Kidney (tissue), 14 donors: ENCODE results near the gene STX10. TPM values are rescaled to one million over a fixed set of nuclear protein-coding genes. Genes with fewer than 3 reads are reported as not detected.

Experiments
- DNase-seq, 5 donors: peaks; one replicate each; pipeline ENCODE4 v3.0.0-alpha.2; 2013 to 2020
- FAIRE-seq: peaks from 2 replicates; lab custom pipeline; 2012; peaks lifted over from hg19 to GRCh38; lab: Jason Lieb, UNC
- H3K27ac ChIP-seq, 2 donors: one replicate each; pipeline ENCODE4 v1.7.0; 2013; ENCODE audit warnings: low read depth in 2 of 2, low read length in 2 of 2, inconsistent platforms in 1 of 2
- H3K27me3 ChIP-seq: one replicate; pipeline ENCODE4 v1.7.1; 2013; ENCODE audit warnings: low read length, inconsistent platforms; ENCODE audit not compliant: control insufficient read depth, insufficient read depth
- H3K36me3 ChIP-seq, 3 donors: one replicate each; pipeline versions ENCODE4 v1.7.0 to v1.7.1; 2013; ENCODE audit warnings: low read length in 3 of 3, control low read depth in 1 of 3, inconsistent platforms in 1 of 3; ENCODE audit not compliant: insufficient read depth in 3 of 3, control insufficient read depth in 2 of 3
- H3K4me1 ChIP-seq, 3 donors: one replicate each; pipeline versions ENCODE4 v1.7.0 to v1.7.1; 2013; ENCODE audit warnings: low read length in 3 of 3, inconsistent platforms in 1 of 3, low read depth in 1 of 3; ENCODE audit not compliant: control insufficient read depth in 2 of 3, insufficient read depth in 2 of 3
- H3K4me3 ChIP-seq, 3 donors: one replicate each; pipeline versions ENCODE4 v1.7.0 to v1.8.1; 2013; ENCODE audit warnings: low read length in 3 of 3, control low read depth in 1 of 3, inconsistent platforms in 1 of 3
- H3K9ac ChIP-seq, 3 donors: one replicate each; pipeline versions ENCODE4 v1.7.0 to v1.7.1; 2013; ENCODE audit warnings: low read length in 3 of 3, control low read depth in 1 of 3, inconsistent platforms in 1 of 3
- H3K9me3 ChIP-seq, 3 donors: one replicate each; pipeline versions ENCODE4 v1.7.0 to v1.7.1; 2013; ENCODE audit warnings: low read length in 3 of 3, control low read depth in 1 of 3, inconsistent platforms in 1 of 3; ENCODE audit not compliant: control insufficient read depth in 2 of 3, insufficient read depth in 1 of 3
- intact Hi-C: fragments of 100-400 bp; cut with DNase I; formaldehyde crosslinking; loops from one replicate; pipeline ENCODE4 v1.11.1; 2022
- polyA plus RNA-seq: library from polyadenylated mRNA; stranded (reverse); fragments of 350-450 nt; fragmentation: Illumina TruSeq; extraction: RNeasy Lipid Tissue Mini Kit (QIAGEN cat#74804); gene quantifications from one replicate; pipeline ENCODE4 v1.2.3, GENCODE V29; 2014; ENCODE audit warnings: low read depth, low replicate concordance; ENCODE audit not compliant: insufficient read depth
- total RNA-seq: library from RNA; stranded (reverse); fragmentation: NEBNext Ultra II Directional; extraction: Animal tissue kit (Norgen Biotek cat#: 25700); gene quantifications from one replicate; pipeline ENCODE4 v1.2.1, GENCODE V29; 2021
- TF ChIP-seq, protein P1 (sequence below): IDR thresholded peaks from 3 replicates; pipeline ENCODE4 v1.5.1; 2012; ENCODE audit warnings: mild to moderate bottlenecking, moderate library complexity, borderline replicate concordance; ENCODE audit not compliant: insufficient read depth; ENCODE audit errors: extremely low read depth
- donor health status: control.
- donor health status: control.
- donor health status: control.
- donor health status: control.
- donor health status: control.
- donor health status: DM: yes; HTN: yes; CAD: no.
- donor health status: Normal renal cell carcinoma (clear cell type).

Gene STX10
- total and polyA plus RNA-seq, 2 donors from 2014 or later: 39.5 to 52.9 TPM

DNA sequence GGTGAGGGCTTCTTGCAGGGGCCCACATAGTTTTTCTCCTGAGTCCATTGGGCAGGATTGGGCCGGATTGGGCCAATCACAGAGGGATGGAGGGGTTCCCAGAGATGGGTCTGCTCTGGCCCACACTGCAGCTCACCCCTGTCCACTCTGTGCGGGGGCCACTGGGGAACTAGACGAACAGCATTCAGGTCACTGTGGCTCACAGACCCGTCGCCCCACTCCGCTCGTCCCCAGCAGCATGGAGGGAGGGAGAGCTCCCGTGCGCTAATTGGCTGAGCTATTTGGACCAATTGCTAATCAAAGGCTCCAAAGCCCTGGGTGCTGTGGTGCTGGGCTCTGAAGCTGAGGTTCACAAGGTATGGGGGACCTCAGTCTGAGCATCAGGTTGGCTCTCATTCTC, 20.8 kb downstream of the STX10 start:
- Histone ChIP-seq H3K36me3 (peaks cover 0 to 3% (median 0%) of the 10 kb centered on the region in 3 donors), H3K9me3 (no peaks in the 10 kb centered on the region), H3K4me1 (no peaks in the 10 kb centered on the region), H3K9ac (no peak overlapping the region), H3K27ac (no peak overlapping the region), H3K27me3 (no peaks in the 10 kb centered on the region), H3K4me3 (no peak overlapping the region)
- no peak for FAIRE-seq
- TF ChIP-seq, protein P1, sequence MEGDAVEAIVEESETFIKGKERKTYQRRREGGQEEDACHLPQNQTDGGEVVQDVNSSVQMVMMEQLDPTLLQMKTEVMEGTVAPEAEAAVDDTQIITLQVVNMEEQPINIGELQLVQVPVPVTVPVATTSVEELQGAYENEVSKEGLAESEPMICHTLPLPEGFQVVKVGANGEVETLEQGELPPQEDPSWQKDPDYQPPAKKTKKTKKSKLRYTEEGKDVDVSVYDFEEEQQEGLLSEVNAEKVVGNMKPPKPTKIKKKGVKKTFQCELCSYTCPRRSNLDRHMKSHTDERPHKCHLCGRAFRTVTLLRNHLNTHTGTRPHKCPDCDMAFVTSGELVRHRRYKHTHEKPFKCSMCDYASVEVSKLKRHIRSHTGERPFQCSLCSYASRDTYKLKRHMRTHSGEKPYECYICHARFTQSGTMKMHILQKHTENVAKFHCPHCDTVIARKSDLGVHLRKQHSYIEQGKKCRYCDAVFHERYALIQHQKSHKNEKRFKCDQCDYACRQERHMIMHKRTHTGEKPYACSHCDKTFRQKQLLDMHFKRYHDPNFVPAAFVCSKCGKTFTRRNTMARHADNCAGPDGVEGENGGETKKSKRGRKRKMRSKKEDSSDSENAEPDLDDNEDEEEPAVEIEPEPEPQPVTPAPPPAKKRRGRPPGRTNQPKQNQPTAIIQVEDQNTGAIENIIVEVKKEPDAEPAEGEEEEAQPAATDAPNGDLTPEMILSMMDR: no peak
- DNase-seq: no peak
- intact Hi-C loops: no loop called here

DNA sequence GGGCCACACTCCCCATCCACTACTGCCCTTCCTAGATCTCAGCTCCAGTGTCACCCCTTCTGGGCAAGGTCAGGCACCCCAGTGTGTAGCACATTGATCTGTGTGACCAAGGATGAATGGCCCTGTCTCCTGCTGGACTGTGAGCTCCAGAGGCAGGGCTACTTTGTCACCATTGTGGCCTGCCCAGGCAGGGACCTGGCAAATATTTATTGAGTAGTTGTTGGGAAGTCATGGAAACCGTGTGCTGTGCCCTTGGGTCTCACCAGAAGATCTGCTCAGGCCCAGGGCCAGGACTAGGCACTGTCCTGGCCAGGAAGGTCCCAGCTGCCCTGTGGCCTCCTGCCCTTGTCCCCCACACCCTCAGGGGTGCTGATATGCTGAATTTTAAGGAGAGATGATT, 21.6 kb downstream of the STX10 start:
- Histone ChIP-seq H3K27ac (no peak overlapping the region), H3K4me3 (no peak overlapping the region), H3K27me3 (no peaks in the 10 kb centered on the region), H3K36me3 (peaks cover 0 to 3% (median 0%) of the 10 kb centered on the region in 3 donors), H3K4me1 (no peaks in the 10 kb centered on the region), H3K9ac (no peak overlapping the region), H3K9me3 (no peaks in the 10 kb centered on the region)
- FAIRE-seq (no peak), DNase-seq (no peak)
- intact Hi-C loops: no loop called here
- TF ChIP-seq, protein P1: no peak

DNA sequence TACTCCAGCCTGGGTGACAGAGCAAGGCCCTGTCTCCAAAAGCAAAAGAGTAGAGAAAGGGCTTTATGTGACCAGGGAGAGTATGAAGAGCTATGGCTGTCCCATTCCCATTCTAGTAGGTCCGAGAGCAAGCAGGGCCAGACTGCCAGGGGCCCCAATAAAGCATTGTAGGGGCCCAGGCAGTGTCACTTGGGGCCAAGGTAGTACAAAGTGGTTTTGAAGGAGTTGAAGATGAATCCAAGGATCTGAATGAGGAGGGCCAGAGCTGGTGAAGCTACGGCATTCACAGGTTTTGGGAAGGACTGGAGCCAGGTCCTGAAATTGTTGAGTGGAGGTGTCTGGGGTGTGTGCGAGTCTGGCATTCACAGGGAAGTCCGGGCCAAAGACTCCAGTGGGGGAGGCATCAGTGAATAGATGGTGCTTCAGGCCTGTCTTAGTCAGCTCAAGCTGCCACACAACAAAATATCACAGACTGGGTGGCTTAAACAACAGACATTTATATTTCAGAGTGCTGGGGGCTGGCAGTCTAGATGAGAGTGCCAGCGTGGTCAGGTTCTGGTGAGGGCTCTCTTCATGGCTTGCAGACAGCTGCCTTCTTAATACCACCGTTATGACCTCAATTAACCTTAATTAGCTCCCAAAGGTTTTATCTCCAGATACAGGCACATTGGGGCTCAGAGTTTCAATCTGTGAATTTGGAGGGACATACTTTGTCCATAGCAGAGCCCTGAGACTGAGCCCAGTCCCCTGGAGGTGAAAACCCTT, 22.2 kb downstream of the STX10 start:
- H3K4me3 ChIP-seq: no peak overlapping the region
- H3K9me3 ChIP-seq: no peaks in the 10 kb centered on the region
- no peaks in the 10 kb centered on the region for H3K27me3 ChIP-seq
- no peaks in the 10 kb centered on the region for H3K4me1 ChIP-seq
- TF ChIP-seq, protein P1: no peak
- peaks cover 0 to 3% (median 0%) of the 10 kb centered on the region in 3 donors for H3K36me3 ChIP-seq
- H3K9ac ChIP-seq: no peak overlapping the region
- DNase-seq: no peak
- intact Hi-C loops: no loop called here
- FAIRE-seq: no peak
- H3K27ac ChIP-seq: no peak overlapping the region
